Adipocyte (in vitro differentiated cells): ENCODE data around the gene ELMO1.
A peak's percentile ranks its signal among the peaks of the same experiment; 100 is the strongest.

Source experiments
- DNase-seq: peaks from one replicate; pipeline ENCODE4 v3.0.0-alpha.2; 2015; ENCODE audit warnings: low read depth
- H3K27me3 ChIP-seq: replicated peaks from 2 replicates; pipeline ENCODE4 v1.7.0; 2013; ENCODE audit warnings: mild to moderate bottlenecking, low read length, moderate library complexity; ENCODE audit not compliant: control insufficient read depth, insufficient read depth
- H3K36me3 ChIP-seq: 2 replicates; pipeline ENCODE4 v1.7.0; 2013; ENCODE audit warnings: low read length, mild to moderate bottlenecking, moderate library complexity; ENCODE audit not compliant: control insufficient read depth, insufficient read depth, severe bottlenecking
- H3K4me1 ChIP-seq: 2 replicates; pipeline ENCODE4 v1.7.0; 2013; ENCODE audit warnings: mild to moderate bottlenecking, low read length, moderate library complexity; ENCODE audit not compliant: control insufficient read depth, insufficient read depth
- H3K4me3 ChIP-seq: 2 replicates; pipeline ENCODE4 v1.7.0; 2013; ENCODE audit warnings: mild to moderate bottlenecking, low read length, moderate library complexity
- H3K9ac ChIP-seq: 2 replicates; pipeline ENCODE4 v1.7.0; 2013; ENCODE audit warnings: mild to moderate bottlenecking, low read length, moderate library complexity
- H3K9me3 ChIP-seq: 2 replicates; pipeline ENCODE4 v1.7.0; 2013; ENCODE audit warnings: mild to moderate bottlenecking, low read length, moderate library complexity; ENCODE audit not compliant: control insufficient read depth

The ELMO1 gene

GRCh38 chr7:36970551-36971514, 477.8 kb downstream of the ELMO1 start:
- H3K36me3 ChIP-seq: no peaks in the 10 kb centered on the region
- DNase-seq: no peak
- H3K9me3 ChIP-seq: no peaks in the 10 kb centered on the region
- no peaks in the 10 kb centered on the region for H3K27me3 ChIP-seq
- no peak overlapping the region for H3K9ac ChIP-seq
- peaks cover 12% of the 10 kb centered on the region for H3K4me1 ChIP-seq
- no peak overlapping the region for H3K4me3 ChIP-seq

GRCh38 chr7:36969376-36969775, 479.3 kb downstream of the ELMO1 start:
- Histone ChIP-seq H3K4me1 (peaks cover 12% of the 10 kb centered on the region), H3K27me3 (no peaks in the 10 kb centered on the region)

GRCh38 chr7:36967387-36967786, 481.3 kb downstream of the ELMO1 start:
- no peaks in the 10 kb centered on the region for H3K27me3 ChIP-seq
- H3K9ac ChIP-seq: peak overlapping the region; percentile 16
- peak; percentile 91 for DNase-seq
- H3K36me3 ChIP-seq: no peaks in the 10 kb centered on the region
- peaks cover 11% of the 10 kb centered on the region for H3K4me1 ChIP-seq
- H3K4me3 ChIP-seq: no peak overlapping the region
- H3K9me3 ChIP-seq: no peaks in the 10 kb centered on the region

More at GRCh38 chr7:36969376-36969775, 479.3 kb downstream of the ELMO1 start:
- Histone ChIP-seq H3K9me3 (no peaks in the 10 kb centered on the region), H3K36me3 (no peaks in the 10 kb centered on the region), H3K4me3 (no peak overlapping the region), H3K9ac (no peak overlapping the region)
- DNase-seq: no peak

GRCh38 chr7:36966636-36967035, 482.0 kb downstream of the ELMO1 start:
- H3K4me1 ChIP-seq: peaks cover 3% of the 10 kb centered on the region
- H3K9ac ChIP-seq: no peak overlapping the region

GRCh38 chr7:36966039-36966438, 482.6 kb downstream of the ELMO1 start:
- H3K9me3 ChIP-seq: no peaks in the 10 kb centered on the region
- no peak for DNase-seq
- no peaks in the 10 kb centered on the region for H3K27me3 ChIP-seq
- H3K9ac ChIP-seq: no peak overlapping the region
- H3K4me1 ChIP-seq: no peaks in the 10 kb centered on the region
- H3K4me3 ChIP-seq: no peak overlapping the region
- H3K36me3 ChIP-seq: no peaks in the 10 kb centered on the region

More at GRCh38 chr7:36966636-36967035, 482.0 kb downstream of the ELMO1 start:
- H3K9me3 ChIP-seq: no peaks in the 10 kb centered on the region
- no peaks in the 10 kb centered on the region for H3K27me3 ChIP-seq
- no peaks in the 10 kb centered on the region for H3K36me3 ChIP-seq
- H3K4me3 ChIP-seq: no peak overlapping the region
- DNase-seq: no peak

GRCh38 chr7:36965625-36966024, 483.0 kb downstream of the ELMO1 start:
- no peaks in the 10 kb centered on the region for H3K9me3 ChIP-seq
- H3K4me1 ChIP-seq: no peaks in the 10 kb centered on the region
- H3K4me3 ChIP-seq: no peak overlapping the region
- H3K36me3 ChIP-seq: no peaks in the 10 kb centered on the region
- no peak overlapping the region for H3K9ac ChIP-seq
- no peaks in the 10 kb centered on the region for H3K27me3 ChIP-seq
- DNase-seq: no peak

- no peak for DNase-seq
- Histone ChIP-seq H3K9me3 (no peaks in the 10 kb centered on the region), H3K9ac (no peak overlapping the region), H3K36me3 (no peaks in the 10 kb centered on the region), H3K4me3 (no peak overlapping the region), H3K4me1 (no peaks in the 10 kb centered on the region), H3K27me3 (no peaks in the 10 kb centered on the region)
Observed at GRCh38 chr7:36964297-36964696, 484.4 kb downstream of the ELMO1 start.

- DNase-seq: no peak
Observed at GRCh38 chr7:36962367-36962766, 486.3 kb downstream of the ELMO1 start.

GRCh38 chr7:36961693-36962092, 487.0 kb downstream of the ELMO1 start:
- DNase-seq: no peak
- H3K4me1 ChIP-seq: no peaks in the 10 kb centered on the region
- H3K9ac ChIP-seq: no peak overlapping the region
- H3K9me3 ChIP-seq: no peaks in the 10 kb centered on the region
- H3K27me3 ChIP-seq: no peaks in the 10 kb centered on the region
- H3K4me3 ChIP-seq: no peak overlapping the region
- H3K36me3 ChIP-seq: no peaks in the 10 kb centered on the region

More at GRCh38 chr7:36962367-36962766, 486.3 kb downstream of the ELMO1 start:
- Histone ChIP-seq H3K36me3 (no peaks in the 10 kb centered on the region), H3K9me3 (no peaks in the 10 kb centered on the region), H3K4me1 (no peaks in the 10 kb centered on the region), H3K27me3 (no peaks in the 10 kb centered on the region), H3K9ac (no peak overlapping the region), H3K4me3 (no peak overlapping the region)

GRCh38 chr7:36961097-36961496, 487.6 kb downstream of the ELMO1 start:
- no peaks in the 10 kb centered on the region for H3K36me3 ChIP-seq
- no peaks in the 10 kb centered on the region for H3K9me3 ChIP-seq
- DNase-seq: no peak
- no peak overlapping the region for H3K4me3 ChIP-seq
- H3K9ac ChIP-seq: no peak overlapping the region
- no peaks in the 10 kb centered on the region for H3K27me3 ChIP-seq
- H3K4me1 ChIP-seq: no peaks in the 10 kb centered on the region

- no peak for DNase-seq
- no peaks in the 10 kb centered on the region for H3K36me3 ChIP-seq
- no peak overlapping the region for H3K9ac ChIP-seq
- no peak overlapping the region for H3K4me3 ChIP-seq
- H3K9me3 ChIP-seq: no peaks in the 10 kb centered on the region
- no peaks in the 10 kb centered on the region for H3K4me1 ChIP-seq
- peaks cover 3% of the 10 kb centered on the region for H3K27me3 ChIP-seq
Observed at GRCh38 chr7:36960105-36960504, 488.6 kb downstream of the ELMO1 start.
